Uterus (tissue), 4 donors: ENCODE results near the gene ANKRD40. TPM values are rescaled to one million over a fixed set of nuclear protein-coding genes. Genes with fewer than 3 reads are reported as not detected.

Experiments used
- DNase-seq, 2 donors: peaks; one replicate each; pipeline ENCODE4 v3.0.0-alpha.2; 2019 to 2020
- H3K27ac ChIP-seq, 2 donors: fragments of 200-600 bp; sonication (generic); 1 replicate in 1 of 2; 2 replicates in 1 of 2; pipeline ENCODE4 v1.5.1; 2016 to 2018
- H3K27me3 ChIP-seq, 2 donors: fragments of 200-600 bp; sonication (generic); one replicate each; pipeline ENCODE4 v1.5.1; 2018 to 2019; ENCODE audit warnings: control low read depth in 1 of 2
- H3K36me3 ChIP-seq, 2 donors: fragments of 200-600 bp; sonication (generic); one replicate each; pipeline ENCODE4 v1.5.1; 2019; ENCODE audit warnings: control low read depth in 1 of 2
- H3K4me1 ChIP-seq, 2 donors: fragments of 200-600 bp; sonication (generic); one replicate each; pipeline ENCODE4 v1.5.1; 2018 to 2019; ENCODE audit warnings: control low read depth in 1 of 2
- H3K4me3 ChIP-seq, 2 donors: fragments of 200-600 bp; sonication (generic); 1 replicate in 1 of 2; 2 replicates in 1 of 2; pipeline ENCODE4 v1.5.1; 2018 to 2019; ENCODE audit warnings: mild to moderate bottlenecking in 1 of 2
- H3K9me3 ChIP-seq, 2 donors: fragments of 200-600 bp; sonication (generic); one replicate each; pipeline ENCODE4 v1.5.1; 2019; ENCODE audit warnings: control low read depth in 1 of 2
- POLR2A ChIP-seq, 2 donors: fragments of 450-650 bp; IDR thresholded peaks; one replicate each; pipeline ENCODE4 v1.6.1; 2016; ENCODE audit warnings: antibody characterized with exemption in 2 of 2, mild to moderate bottlenecking in 1 of 2, moderate library complexity in 1 of 2
- intact Hi-C: fragments of 100-400 bp; cut with DNase I; formaldehyde crosslinking; loops from one replicate; pipeline ENCODE4 v1.15.1; 2023; ENCODE audit warnings: low total_unique reads
- total RNA-seq, 4 donors: library from RNA; depleted of rRNA in 3 of 4; stranded (reverse); fragments of >200 nt in 3 of 4; gene quantifications; one replicate each; pipeline versions ENCODE4 v1.1.0 to v1.2.4, GENCODE V29; 2014 to 2023
- TF ChIP-seq, protein P1 (sequence below), 4 experiments: fragments of 200-600 bp in 2 of 4; fragments of 450-650 bp in 2 of 4; sonication (generic) in 2 of 4; IDR thresholded peaks; one replicate each; pipeline ENCODE4 v1.5.1; 2016 to 2019; ENCODE audit warnings: antibody characterized with exemption in 4 of 4, mild to moderate bottlenecking in 2 of 4, moderate library complexity in 1 of 4
- donor health status: DM: yes; HTN: yes; CAD: no.

ANKRD40 gene
- total RNA-seq, 4 donors from 2014 or later = 15.0 to 58.0 (median 31.3) TPM

DNA sequence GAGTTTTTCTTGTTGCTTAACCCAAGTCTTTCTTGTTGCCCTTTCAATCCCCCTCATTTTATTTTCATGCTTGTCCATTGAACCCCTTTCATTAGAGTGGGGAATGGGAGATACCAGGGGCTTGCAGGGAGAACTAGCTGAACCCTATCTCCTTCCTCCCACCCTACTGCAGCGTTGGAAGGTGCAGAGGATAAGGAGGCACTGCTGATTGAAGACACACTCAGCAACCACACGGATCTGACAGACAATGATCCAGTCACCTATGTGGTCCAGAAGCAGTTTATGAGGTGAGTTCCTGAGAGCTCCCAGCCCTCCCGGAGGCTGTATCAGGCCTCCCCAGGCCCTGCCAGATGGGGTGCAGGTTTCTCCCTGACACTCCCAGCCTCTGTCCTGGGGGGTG is 32.5 kb downstream of the ANKRD40 start:
- Histone ChIP-seq H3K27me3 (no peaks in the 10 kb centered on the region), H3K9me3 (no peaks in the 10 kb centered on the region), H3K36me3 (no peaks in the 10 kb centered on the region), H3K4me1 (no peaks in the 10 kb centered on the region), H3K27ac (no peak overlapping the region), H3K4me3 (no peak overlapping the region)
- intact Hi-C loops = no loop called here
- TF ChIP-seq POLR2A (IDR thresholded peaks at IDR 0.05) = no peak
- TF ChIP-seq, protein P1, sequence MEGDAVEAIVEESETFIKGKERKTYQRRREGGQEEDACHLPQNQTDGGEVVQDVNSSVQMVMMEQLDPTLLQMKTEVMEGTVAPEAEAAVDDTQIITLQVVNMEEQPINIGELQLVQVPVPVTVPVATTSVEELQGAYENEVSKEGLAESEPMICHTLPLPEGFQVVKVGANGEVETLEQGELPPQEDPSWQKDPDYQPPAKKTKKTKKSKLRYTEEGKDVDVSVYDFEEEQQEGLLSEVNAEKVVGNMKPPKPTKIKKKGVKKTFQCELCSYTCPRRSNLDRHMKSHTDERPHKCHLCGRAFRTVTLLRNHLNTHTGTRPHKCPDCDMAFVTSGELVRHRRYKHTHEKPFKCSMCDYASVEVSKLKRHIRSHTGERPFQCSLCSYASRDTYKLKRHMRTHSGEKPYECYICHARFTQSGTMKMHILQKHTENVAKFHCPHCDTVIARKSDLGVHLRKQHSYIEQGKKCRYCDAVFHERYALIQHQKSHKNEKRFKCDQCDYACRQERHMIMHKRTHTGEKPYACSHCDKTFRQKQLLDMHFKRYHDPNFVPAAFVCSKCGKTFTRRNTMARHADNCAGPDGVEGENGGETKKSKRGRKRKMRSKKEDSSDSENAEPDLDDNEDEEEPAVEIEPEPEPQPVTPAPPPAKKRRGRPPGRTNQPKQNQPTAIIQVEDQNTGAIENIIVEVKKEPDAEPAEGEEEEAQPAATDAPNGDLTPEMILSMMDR (IDR thresholded peaks at IDR 0.05) = no peak
- no peak for DNase-seq

DNA sequence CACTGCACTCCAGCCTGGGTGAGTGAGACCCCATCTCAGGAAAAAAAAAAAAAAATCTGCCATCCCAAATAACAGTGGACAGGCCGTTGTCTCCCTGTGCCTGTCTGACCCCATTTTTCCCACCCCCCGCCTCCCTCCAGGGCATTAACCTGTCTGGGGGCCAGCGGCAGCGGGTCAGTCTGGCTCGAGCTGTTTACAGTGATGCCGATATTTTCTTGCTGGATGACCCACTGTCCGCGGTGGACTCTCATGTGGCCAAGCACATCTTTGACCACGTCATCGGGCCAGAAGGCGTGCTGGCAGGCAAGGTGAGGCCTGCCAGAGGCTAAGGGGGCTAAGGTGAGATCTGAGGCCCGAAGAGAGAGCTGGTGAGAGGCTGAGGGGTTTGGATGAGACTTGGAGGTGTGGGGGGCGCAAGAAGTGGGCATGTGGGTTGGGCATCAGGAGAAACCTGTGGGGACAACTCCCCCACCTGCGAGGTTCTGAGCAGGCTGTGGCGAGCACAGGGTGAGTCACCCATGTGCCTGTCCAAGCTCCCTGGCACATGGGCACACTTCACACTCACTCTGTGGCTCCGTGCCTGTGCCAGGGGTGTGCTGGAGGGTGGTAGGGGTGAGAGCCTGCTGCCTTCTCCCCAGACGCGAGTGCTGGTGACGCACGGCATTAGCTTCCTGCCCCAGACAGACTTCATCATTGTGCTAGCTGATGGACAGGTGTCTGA is 34.7 kb downstream of the ANKRD40 start:
- intact Hi-C loops = no loop called here
- no peaks in the 10 kb centered on the region for H3K27me3 ChIP-seq
- no peaks in the 10 kb centered on the region for H3K9me3 ChIP-seq
- no peaks in the 10 kb centered on the region for H3K4me1 ChIP-seq
- no peaks in the 10 kb centered on the region for H3K36me3 ChIP-seq
- DNase-seq = no peak
- H3K27ac ChIP-seq = no peak overlapping the region
- no peak overlapping the region for H3K4me3 ChIP-seq
- TF ChIP-seq POLR2A (IDR thresholded peaks at IDR 0.05) = no peak
- TF ChIP-seq, protein P1 (IDR thresholded peaks at IDR 0.05) = no peak

DNA sequence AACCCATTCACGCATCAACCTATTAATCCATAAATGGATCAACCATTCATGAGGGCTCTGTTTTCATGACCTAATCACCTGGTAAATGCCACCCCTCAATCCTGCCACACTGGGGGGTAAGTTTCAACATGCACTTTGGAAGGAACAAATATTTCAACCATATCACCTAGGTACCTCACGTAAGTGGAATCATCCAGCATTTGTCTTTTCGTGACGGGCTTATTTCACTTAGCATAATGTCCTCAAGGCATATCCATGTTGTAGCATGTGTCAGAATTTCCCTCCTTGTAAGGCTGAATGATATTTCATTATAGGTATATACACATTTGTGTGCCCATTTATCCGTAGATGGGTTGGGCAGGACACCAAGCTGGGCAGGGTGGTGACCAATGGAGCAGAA is 35.6 kb downstream of the ANKRD40 start:
- H3K27ac ChIP-seq = no peak overlapping the region
- intact Hi-C loops = no loop called here
- no peak for DNase-seq
- no peak overlapping the region for H3K4me3 ChIP-seq
- H3K36me3 ChIP-seq = no peaks in the 10 kb centered on the region
- TF ChIP-seq, protein P1 (IDR thresholded peaks at IDR 0.05) = no peak
- no peak for TF ChIP-seq POLR2A (IDR thresholded peaks at IDR 0.05)
- H3K27me3 ChIP-seq = no peaks in the 10 kb centered on the region
- H3K9me3 ChIP-seq = no peaks in the 10 kb centered on the region
- no peaks in the 10 kb centered on the region for H3K4me1 ChIP-seq

DNA sequence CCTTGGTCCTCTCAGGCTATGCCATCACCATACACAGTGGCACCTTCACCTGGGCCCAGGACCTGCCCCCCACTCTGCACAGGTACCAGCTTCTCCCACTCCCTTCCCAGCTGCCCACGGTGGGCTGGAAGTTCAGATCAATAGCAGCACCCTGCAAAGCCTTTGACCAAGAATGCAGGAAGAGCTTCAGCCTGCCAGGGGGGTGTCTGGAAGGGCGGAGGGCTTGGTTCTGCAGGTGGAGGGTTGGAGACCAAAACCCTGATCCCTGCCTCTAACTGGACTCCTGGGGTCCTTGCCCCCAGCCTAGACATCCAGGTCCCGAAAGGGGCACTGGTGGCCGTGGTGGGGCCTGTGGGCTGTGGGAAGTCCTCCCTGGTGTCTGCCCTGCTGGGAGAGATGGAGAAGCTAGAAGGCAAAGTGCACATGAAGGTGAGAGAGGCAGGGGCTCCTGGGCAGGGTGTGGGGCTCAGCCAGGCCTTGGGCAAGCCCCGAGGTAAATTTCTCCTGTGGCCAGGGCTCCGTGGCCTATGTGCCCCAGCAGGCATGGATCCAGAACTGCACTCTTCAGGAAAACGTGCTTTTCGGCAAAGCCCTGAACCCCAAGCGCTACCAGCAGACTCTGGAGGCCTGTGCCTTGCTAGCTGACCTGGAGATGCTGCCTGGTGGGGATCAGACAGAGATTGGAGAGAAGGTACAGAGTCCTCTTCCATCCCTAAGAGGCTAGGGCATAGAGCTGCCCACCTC is 38.7 kb downstream of the ANKRD40 start:
- no peak overlapping the region for H3K27ac ChIP-seq
- no peaks in the 10 kb centered on the region for H3K36me3 ChIP-seq
- no peak for TF ChIP-seq POLR2A (IDR thresholded peaks at IDR 0.05)
- TF ChIP-seq, protein P1 (IDR thresholded peaks at IDR 0.05) = no peak
- intact Hi-C loops = no loop called here
- no peaks in the 10 kb centered on the region for H3K4me1 ChIP-seq
- no peak for DNase-seq
- H3K27me3 ChIP-seq = no peaks in the 10 kb centered on the region
- H3K4me3 ChIP-seq = no peak overlapping the region
- no peaks in the 10 kb centered on the region for H3K9me3 ChIP-seq
